ENCODE measurements around the gene KCNMA1.

GRCh38 chr10:77117501-77117900 is 520.1 kb downstream of the KCNMA1 start:
- TF ChIP-seq, protein P1, sequence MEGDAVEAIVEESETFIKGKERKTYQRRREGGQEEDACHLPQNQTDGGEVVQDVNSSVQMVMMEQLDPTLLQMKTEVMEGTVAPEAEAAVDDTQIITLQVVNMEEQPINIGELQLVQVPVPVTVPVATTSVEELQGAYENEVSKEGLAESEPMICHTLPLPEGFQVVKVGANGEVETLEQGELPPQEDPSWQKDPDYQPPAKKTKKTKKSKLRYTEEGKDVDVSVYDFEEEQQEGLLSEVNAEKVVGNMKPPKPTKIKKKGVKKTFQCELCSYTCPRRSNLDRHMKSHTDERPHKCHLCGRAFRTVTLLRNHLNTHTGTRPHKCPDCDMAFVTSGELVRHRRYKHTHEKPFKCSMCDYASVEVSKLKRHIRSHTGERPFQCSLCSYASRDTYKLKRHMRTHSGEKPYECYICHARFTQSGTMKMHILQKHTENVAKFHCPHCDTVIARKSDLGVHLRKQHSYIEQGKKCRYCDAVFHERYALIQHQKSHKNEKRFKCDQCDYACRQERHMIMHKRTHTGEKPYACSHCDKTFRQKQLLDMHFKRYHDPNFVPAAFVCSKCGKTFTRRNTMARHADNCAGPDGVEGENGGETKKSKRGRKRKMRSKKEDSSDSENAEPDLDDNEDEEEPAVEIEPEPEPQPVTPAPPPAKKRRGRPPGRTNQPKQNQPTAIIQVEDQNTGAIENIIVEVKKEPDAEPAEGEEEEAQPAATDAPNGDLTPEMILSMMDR (IDR thresholded peaks at IDR 0.05): no peak
- TF ChIP-seq ZFX (IDR thresholded peaks at IDR 0.05; ENCODE audit: borderline replicate concordance): no peak

All from 22Rv1 (cell line).